ENCODE results near the gene PLAAT4. TPM values are rescaled to one million over a fixed set of nuclear protein-coding genes. Genes with fewer than 3 reads are reported as not detected.
A peak's percentile ranks its signal among the peaks of the same experiment; 100 is the strongest.

Gene PLAAT4
- total and polyA plus RNA-seq, 2 of the 8 experiments (the other 6 are each of a cell fraction or from before 2014, with no cell fraction given) = 2.8 to 4.1 TPM

DNA sequence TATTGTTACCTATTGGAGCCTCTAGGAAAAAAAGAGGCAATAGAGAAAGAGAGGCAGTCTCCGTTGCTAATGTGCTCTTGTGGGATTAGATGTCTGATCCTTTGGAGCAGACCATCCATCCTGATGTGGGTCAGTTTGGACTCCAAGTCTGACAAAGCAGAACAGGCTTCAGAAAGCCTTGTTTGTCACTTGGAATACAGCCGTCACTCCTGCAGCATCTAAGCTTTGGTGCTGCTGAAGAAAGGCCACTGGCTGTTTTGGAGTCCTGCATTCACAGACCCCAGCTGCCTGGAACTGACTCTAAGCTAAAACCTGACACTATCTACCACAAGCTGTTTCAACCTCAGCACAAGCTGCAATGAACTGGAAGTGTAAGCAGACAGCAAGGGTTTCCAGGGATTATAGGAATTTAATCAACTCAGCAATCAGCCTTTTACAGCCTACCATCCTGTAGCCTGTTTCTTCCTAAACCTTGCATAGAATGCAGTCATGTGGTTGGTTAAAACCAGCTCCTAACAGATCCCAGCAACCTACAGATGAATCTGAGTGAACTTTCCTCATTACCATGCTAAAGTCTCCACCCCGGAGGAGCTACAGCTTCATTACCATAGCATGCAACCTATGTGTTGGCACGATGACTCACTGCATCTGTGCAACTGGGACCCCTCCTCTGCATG is 3.7 kb upstream of the PLAAT4 start:
- Histone ChIP-seq H4K5ac (ENCODE audit: insufficient read length, low read depth, low read length) (peak overlapping the region; percentile 64), H3K4ac (replicated peaks; ENCODE audit: insufficient read length, low read depth, low read length) (peak overlapping the region; percentile 6), H2AK5ac (ENCODE audit: low read depth, low read length) (0 out of 2 replicates have a peak overlapping the region, but pooled peaks have one; percentile 9), H4K20me1 (replicated peaks in 1 of 2; ENCODE audit: control insufficient read depth in 1 of 2, insufficient read depth in 2 of 2, low read length in 2 of 2) (no peaks in the 10 kb centered on the region), H3K27me3 (replicated peaks in 1 of 4; ENCODE audit: control insufficient read depth in 3 of 4, extremely low read depth in 1 of 4, insufficient read depth in 3 of 4, low read length in 3 of 4) (no peaks in the 10 kb centered on the region), H2BK20ac (ENCODE audit: low read length) (peak overlapping the region; percentile 99), H3K9me3 (ENCODE audit: insufficient read depth in 2 of 2, low read depth in 1 of 2, low read length in 1 of 2) (no peaks in the 10 kb centered on the region; a peak in 1 of 4 replicates), H3K79me1 (ENCODE audit: low read depth, low read length) (no peaks in the 10 kb centered on the region), H2BK5ac (ENCODE audit: low read depth, low read length) (peak overlapping the region; percentile 89; the same call in 1 of the 2 replicates), H3K9ac (replicated peaks in 1 of 4; ENCODE audit: extremely low read depth in 1 of 4, low read depth in 3 of 4, low read length in 3 of 4) (no peak overlapping the region), H2BK12ac (ENCODE audit: low read depth, low read length) (peak overlapping the region; percentile 97), H3K14ac (ENCODE audit: insufficient read length) (no peak overlapping the region), H3K36me3 (ENCODE audit: control insufficient read depth in 2 of 4, insufficient read depth in 4 of 4, low read length in 3 of 4) (no peaks in the 10 kb centered on the region), H3K23me2 (ENCODE audit: low read depth, low read length) (no peaks in the 10 kb centered on the region), H3K27ac (ENCODE audit: low read depth, low read length) (no peak overlapping the region; the same call in 1 of the 2 replicates), H2BK120ac (replicated peaks; ENCODE audit: low read depth, low read length) (peak overlapping the region; percentile 77), H3K4me3 (ENCODE audit: extremely low read depth in 1 of 4, insufficient read depth in 2 of 4, low read depth in 3 of 4, low read length in 4 of 4) (peak overlapping the region in 1 of 4 experiments; percentile 33; a peak in 1 of 8 replicates), H3K18ac (ENCODE audit: extremely low read depth, low read length) (peak overlapping the region; percentile 95), H3K23ac (ENCODE audit: insufficient read length) (no peak overlapping the region), H3K4me2 (ENCODE audit: insufficient read depth in 1 of 2, low read depth in 2 of 2, low read length in 2 of 2) (peak overlapping the region; percentile 2 to 11; a peak in 3 of 4 replicates), H3K79me2 (ENCODE audit: control insufficient read depth in 1 of 2, insufficient read depth in 2 of 2, low read length in 2 of 2) (no peaks in the 10 kb centered on the region), H3K4me1 (replicated peaks in 1 of 4; ENCODE audit: control insufficient read depth in 3 of 4, insufficient read depth in 4 of 4, low read length in 3 of 4) (peaks cover 14 to 31% (median 27%) of the 10 kb centered on the region in 4 experiments; a peak in 6 of 7 replicates), H4K8ac (ENCODE audit: extremely low read depth, insufficient read depth, low read length) (no peak overlapping the region), H3K56ac (replicated peaks; ENCODE audit: insufficient read length, low read depth, low read length) (no peak overlapping the region), H2AFZ (ENCODE audit: low read length) (no peak overlapping the region), H4K91ac (replicated peaks; ENCODE audit: insufficient read length, low read length) (peak overlapping the region; percentile 95), H2BK15ac (ENCODE audit: low read length) (peak overlapping the region; percentile 61; the same call in 1 of the 2 replicates)
- FAIRE-seq (peak; percentile 45), DNase-seq (ENCODE audit: low read depth in 1 of 2, low spot score in 2 of 2) (no peak)
- CTCF ChIA-PET (ENCODE audit: partially characterized antibody) = interaction anchor here (0.7 to 2.1 kb wide), 4 partner anchors 12 to 74 kb away, joined by 3 to 4 read pairs (median 4); no protein-coding TSS in a partner anchor
- POLR2A ChIA-PET (ENCODE audit: partially characterized antibody) = interaction anchor here (1.0 to 1.9 kb wide), 5 partner anchors 10 to 128 kb away, joined by 3 to 7 read pairs (median 4); no protein-coding TSS in a partner anchor
- TF ChIP-seq CHD1 (IDR thresholded peaks at IDR 0.05; ENCODE audit: low read depth, low read length) (no peak), JUND (IDR thresholded peaks at IDR 0.05; ENCODE audit: low read length) (peak; percentile 51; the same call in 1 of the 2 replicates)
- WGBS, 2 experiments (ENCODE audit: extremely low coverage in 1 of 2, insufficient coverage in 1 of 2, insufficient read length in 1 of 2, insufficient replicate concordance in 2 of 2, low coverage in 1 of 2, low lambda C conversion rate in 2 of 2, missing lambda C conversion rate in 1 of 2) = 67% methylated on average over 4 of the region's 4 CpGs; no CpG with 5 or more reads in 1 of the 2 experiments

All from H1 (cell line).